Measurements from ENCODE around the gene TBCB.
"Not testable (repeated sequence)": the region's sequence is repeated elsewhere in the genome, so short reads cannot be mapped to it uniquely, and the experiment has no call there.

The TBCB gene, protein sequence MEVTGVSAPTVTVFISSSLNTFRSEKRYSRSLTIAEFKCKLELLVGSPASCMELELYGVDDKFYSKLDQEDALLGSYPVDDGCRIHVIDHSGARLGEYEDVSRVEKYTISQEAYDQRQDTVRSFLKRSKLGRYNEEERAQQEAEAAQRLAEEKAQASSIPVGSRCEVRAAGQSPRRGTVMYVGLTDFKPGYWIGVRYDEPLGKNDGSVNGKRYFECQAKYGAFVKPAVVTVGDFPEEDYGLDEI

GRCh38 chr19:36115453-36116343 is at the start of gene TBCB:
Gene TBCB (plus strand): TSS chr19:36115468. CDS start chr19:36115561, 93 bp downstream.
- no peak for DNase-seq

- no peak for DNase-seq
Observed at GRCh38 chr19:36067681-36068080, 47.6 kb upstream of the TBCB start.

- DNase-seq: not testable (repeated sequence)
Observed at GRCh38 chr19:36068810-36069499, 46.3 kb upstream of the TBCB start.

- DNase-seq: no peak
Observed at GRCh38 chr19:36072081-36072480, 43.2 kb upstream of the TBCB start.

DNA sequence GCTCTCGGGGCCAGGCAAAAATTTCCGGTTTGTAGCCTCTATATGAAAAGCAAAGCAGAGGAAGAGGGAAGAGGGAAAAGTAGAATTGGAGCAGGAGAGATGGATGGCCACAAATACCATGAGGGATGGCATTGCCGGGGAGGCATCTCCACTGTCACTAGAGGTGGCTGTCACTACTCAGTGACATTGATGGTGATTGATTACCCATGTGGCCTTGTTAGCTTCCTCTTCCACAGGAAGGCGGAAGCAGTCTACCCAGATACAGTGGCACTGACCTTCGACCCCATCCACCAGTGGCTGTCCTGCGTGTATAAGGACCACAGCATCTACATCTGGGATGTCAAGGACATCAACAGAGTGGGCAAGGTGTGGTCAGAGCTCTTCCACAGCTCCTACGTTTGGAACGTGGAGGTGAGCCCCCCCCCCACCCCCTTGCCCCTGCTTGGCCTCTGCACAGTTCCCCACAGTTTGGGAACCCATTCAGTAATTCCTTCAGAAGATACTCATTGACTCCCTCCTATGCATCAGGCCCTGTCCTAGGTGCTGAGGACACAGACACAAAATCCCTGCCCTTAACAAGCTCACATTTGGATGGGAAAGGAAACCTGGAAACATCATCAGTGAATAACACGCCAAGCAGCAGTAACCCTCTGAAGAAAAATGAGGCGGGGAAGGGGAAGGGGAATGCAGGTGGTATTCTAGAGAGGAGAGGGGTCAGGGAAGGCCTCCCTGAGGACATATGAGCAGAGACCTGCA is 42.0 kb upstream of the TBCB start:
- DNase-seq: no peak

DNA sequence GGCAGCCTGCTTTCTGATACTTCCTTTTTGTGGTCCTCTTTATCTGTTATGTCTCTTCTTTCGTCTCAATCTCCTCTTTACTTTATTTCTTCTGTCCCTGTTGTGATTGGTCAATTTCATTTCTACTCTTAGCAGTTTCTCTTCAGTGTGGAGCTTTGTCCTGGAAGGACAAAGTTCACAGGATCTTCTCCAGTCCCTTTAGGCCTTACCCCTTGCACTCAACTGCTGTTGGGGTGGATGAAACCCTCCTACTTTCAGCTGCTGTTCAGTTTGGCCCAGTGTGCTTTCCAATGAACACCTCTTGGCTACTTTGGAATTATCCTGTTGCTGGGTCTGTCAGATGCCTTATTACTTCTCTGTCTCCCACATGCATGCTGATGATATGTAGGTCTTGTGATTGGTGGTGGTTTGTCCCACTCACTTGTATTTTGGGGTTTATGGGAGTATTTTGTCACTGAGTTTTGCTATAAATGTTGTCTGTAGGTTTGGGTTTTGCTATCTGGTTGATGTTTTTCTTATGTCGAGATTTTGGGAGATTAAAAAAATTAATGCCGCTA is 35.8 kb upstream of the TBCB start:
- DNase-seq: no peak

DNA sequence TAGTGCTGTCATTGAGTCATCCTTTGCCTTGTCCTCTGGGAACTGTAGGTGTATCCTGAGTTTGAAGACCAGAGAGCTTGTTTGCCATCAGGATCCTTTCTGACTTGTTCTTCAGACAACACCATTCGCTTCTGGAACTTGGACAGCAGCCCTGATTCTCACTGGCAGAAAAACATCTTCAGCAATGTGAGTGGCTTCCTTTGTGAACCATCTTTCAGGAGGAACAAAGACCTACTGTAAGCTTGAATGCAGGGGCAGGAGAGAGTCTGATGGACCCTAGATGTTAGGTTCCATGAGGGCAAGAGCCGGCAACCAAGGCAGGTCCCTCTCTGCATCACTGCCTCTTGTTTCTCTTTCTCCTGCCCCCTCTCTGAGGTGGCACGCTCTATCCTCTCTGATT is 33.9 kb upstream of the TBCB start:
- no peak for DNase-seq

GRCh38 chr19:36081894-36082293 is 33.4 kb upstream of the TBCB start:
- DNase-seq: no peak

DNA sequence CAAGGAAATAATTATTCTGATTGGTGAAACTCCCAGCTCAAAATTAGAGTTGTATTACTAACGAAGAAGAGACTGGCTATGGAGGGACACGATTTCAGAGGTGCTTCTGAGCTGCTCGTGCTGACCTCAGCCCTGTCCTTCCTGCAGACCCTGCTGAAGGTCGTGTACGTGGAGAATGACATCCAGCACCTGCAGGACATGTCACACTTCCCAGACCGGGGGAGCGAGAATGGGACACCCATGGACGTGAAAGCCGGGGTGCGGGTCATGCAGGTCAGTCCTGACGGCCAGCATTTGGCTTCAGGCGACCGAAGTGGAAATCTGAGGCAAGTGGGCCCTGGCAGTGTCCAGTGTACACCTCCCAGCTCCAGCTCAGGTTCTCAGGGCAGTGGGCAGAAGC is 32.4 kb upstream of the TBCB start:
- no peak for DNase-seq

DNA sequence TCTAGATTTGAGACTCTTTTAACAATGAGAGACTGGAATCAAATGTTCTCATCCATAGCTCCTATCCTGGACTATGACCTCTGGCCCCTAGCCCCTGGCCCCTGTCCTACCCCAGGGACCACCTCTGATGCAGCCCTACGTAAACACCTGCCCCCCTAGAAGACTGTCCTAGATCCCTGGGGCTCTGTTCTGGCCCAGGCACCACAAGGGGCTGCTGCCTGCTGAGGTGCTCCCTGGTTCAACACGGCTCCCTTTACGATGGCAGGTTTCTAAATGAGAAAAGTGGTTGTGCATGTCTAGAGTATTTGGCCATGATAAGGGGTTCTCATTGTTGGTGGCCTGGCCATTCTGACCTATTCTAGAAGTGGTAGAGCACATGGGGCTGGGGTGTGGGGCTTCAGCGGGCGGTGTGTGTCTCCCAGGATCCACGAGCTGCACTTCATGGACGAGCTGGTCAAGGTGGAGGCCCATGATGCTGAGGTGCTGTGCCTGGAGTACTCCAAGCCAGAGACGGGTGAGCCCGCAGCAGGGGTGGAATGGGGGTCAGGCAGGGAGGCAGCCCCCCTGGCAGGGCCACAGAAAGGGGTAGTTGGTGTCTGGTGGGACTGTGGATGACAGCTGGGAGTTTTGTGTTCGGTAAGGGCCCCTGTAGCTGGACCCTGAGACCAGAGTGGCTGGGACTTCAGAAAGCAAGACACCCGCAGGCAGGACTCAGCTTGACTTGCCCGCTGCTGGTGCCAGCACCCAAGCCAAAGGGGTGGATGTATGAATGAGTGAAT is 30.8 kb upstream of the TBCB start:
- no peak for DNase-seq

- no peak for DNase-seq
Observed at GRCh38 chr19:36086326-36086725, 28.9 kb upstream of the TBCB start.

- no peak for DNase-seq
Observed at GRCh38 chr19:36089847-36090246, 25.4 kb upstream of the TBCB start.

DNA sequence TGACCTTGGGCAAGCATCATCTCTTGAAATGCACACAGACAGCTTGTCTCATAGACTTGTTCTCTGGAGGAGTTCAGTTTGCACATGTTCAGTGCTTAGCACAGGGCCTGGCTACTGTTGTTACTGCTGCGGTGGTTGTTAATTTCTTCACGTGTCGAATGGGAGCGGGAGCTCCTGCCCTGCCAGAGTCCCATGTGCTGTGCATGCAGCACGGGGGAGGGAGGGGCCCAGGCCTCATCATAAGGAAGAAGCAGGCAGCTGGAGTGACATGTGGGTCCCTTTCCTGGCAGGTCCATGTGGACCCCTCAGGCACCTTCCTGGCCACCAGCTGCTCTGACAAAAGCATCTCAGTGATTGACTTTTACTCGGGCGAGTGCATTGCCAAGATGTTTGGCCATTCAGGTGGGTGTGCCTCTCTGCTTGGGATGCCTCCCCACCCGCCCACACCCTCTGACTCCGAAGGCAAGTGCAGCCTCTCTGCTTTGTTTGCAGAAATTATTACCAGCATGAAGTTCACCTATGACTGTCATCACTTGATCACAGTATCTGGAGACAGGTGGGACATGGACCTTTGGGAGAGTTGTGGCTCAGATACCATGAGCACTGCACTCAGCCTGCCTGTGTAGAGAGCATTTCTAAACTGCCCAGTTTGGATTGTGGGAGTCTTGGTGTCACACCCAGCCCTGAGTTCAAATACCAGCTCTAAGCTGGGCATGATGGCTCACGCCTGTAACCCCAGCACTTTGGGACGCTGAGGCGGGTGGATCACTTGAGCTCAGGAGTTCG is 24.2 kb upstream of the TBCB start:
- no peak for DNase-seq

DNA sequence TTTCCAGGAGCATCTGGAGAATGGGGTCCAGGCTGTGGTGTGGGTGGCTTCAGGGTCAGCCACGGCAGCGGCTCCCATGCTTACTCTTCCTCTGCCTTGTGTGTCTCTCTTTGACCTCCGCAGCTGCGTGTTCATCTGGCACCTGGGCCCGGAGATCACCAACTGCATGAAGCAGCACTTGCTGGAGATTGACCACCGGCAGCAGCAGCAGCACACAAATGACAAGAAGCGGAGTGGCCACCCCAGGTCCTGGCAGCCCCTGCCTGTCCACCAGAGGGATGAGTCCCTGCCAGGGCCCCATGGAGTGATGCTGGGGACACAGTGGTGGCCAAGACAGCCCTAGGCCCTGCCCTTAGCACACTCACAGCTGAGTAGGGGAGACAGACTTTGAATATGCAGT is 22.7 kb upstream of the TBCB start:
- no peak for DNase-seq

DNA sequence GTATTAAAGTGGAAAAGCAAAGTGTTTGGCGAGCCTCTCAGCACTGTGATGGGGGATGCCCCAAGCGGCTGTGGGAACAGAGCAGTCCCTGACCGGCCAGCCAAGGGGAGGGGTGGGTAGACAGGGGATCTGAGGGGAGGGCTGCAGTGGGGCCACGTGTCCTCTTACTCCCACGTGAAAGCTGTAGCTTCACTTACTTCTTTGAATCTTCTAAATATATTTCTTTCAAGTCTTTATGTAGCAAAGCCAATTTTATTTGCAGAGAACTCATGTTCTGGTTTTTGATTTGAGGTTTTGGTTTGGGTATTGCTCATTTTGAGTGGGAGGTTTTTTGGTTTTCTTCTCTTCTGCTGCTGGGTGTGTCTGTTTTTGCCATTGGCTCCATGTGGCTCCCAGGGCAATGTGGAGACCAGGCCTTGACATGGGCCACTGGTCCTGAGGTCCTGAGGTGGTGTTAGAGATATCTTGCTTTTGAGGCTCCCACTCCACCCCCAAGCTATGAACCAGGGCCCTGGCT is 22.1 kb upstream of the TBCB start:
- no peak for DNase-seq

GRCh38 chr19:36093687-36094086 is 21.6 kb upstream of the TBCB start:
- DNase-seq: no peak

DNA sequence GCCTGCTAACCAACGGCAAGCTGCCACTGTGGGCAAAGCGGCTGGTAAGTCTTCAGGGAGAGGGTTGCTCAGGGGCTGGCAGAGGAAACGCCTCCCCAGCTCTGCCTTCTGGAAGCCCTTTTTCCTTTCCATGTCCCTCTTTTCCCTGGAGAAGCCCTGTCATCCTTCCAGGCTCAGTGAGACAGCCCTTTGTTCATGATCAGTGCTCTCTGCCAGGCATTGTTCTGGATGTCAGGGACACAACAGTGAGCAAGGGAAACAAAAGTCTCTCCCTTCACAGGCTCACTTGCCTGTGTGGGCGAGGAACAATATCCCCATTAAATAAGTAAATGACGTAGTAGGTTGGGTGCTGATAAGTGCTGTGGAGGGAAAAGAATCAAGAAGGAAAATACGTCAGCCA is 18.2 kb upstream of the TBCB start:
- DNase-seq: no peak

GRCh38 chr19:36099166-36099785 is 16.0 kb upstream of the TBCB start:
- DNase-seq: no peak

DNA sequence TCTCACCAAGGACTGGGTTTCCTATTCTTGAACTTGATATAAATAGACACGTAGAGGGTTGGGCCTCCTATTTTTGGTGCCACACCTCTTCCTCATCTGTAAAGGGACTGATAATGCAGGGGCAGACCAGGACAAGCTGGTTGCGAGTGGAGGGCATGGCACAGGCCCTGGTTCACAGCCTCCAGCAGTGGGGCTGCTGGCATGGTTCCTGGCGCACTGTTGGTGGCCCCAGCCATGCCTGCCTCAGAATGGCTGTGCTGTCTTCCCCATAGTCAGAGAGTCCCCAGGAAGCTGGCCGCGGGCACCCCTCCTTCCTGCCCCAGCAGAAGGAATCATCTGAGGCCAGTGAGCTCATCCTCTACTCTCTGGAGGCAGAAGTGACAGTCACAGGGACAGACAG is 14.8 kb upstream of the TBCB start:
- no peak for DNase-seq
